ENCODE data around the gene VAV2. TPM values are rescaled to one million over a fixed set of nuclear protein-coding genes. Genes with fewer than 3 reads are reported as not detected.

VAV2 gene
- polyA plus RNA-seq, 1 of the 3 experiments (the other 2 are of a cell fraction) = 14.9 TPM

DNA sequence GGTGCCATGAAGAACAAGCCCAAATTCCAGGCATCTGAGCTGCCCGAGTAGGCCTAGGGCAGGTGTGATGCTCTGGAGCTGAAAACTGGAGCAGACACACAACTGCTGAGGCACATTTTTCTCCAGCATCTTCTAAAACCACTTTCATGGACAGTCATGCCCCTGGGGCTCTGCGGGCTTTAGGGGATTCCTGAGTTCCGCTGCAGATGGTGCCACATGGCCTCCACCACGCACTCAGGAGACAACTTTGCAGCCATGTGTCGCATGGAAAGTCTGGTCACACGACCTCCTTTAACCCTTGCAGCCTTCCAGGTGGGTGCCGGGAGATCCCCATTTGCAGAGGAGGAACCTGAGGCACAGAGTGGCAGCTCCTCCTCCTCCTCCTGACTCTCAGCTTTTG is 141.2 kb downstream of the VAV2 start:
- Histone ChIP-seq H3K9ac (no peak overlapping the region), H4K20me1 (ENCODE audit: insufficient read depth) (peaks cover 41% of the 10 kb centered on the region; the same call in 1 of the 2 replicates), H3K79me2 (ENCODE audit: insufficient read depth) (peaks cover 65% of the 10 kb centered on the region; the same call in 1 of the 2 replicates), H3K27me3 (ENCODE audit: insufficient read depth) (no peaks in the 10 kb centered on the region), H3K4me3 (ENCODE audit: low read depth in 2 of 2, low read length in 1 of 2) (no peak overlapping the region), H3K27ac (ENCODE audit: low read depth in 2 of 2, low read length in 1 of 2) (no peak overlapping the region), H3K4me1 (ENCODE audit: control insufficient read depth in 1 of 2, insufficient read depth in 2 of 2, low read depth in 1 of 2, low read length in 1 of 2) (peaks cover 0 to 26% of the 10 kb centered on the region in 2 experiments; a peak in 1 of 4 replicates), H3K9me2 (no peaks in the 10 kb centered on the region), H3K9me3 (no peaks in the 10 kb centered on the region), H3F3A (replicated peaks; ENCODE audit: insufficient read depth) (no peaks in the 10 kb centered on the region), H2AFZ (ENCODE audit: low read depth) (no peak overlapping the region), H3K36me3 (replicated peaks in 1 of 2; ENCODE audit: control insufficient read depth in 1 of 2, insufficient read depth in 2 of 2, low read length in 1 of 2) (no peaks in the 10 kb centered on the region), H3K4me2 (no peak overlapping the region)
- DNase-seq = no peak
- WGBS (ENCODE audit: low lambda C conversion rate) = 100% methylated on average over 6 of the region's 7 CpGs
- ChIA-PET CTCF (interaction anchor here (1.1 to 1.5 kb wide), 2 partner anchors 69 to 143 kb away, joined by 4 to 5 read pairs; no protein-coding TSS in a partner anchor), POLR2A (no interaction called here)
- TF ChIP-seq SIN3A (IDR thresholded peaks at IDR 0.05; ENCODE audit: borderline replicate concordance, low read depth, low read length) (no peak), CTCF (IDR thresholded peaks at IDR 0.05) (no peak)

GRCh38 chr9:133850161-133850560 is 142.0 kb downstream of the VAV2 start:
- Histone ChIP-seq H4K20me1 (ENCODE audit: insufficient read depth) (peaks cover 41% of the 10 kb centered on the region; the same call in 1 of the 2 replicates), H3F3A (replicated peaks; ENCODE audit: insufficient read depth) (no peaks in the 10 kb centered on the region), H3K9ac (no peak overlapping the region), H3K4me3 (ENCODE audit: low read depth in 2 of 2, low read length in 1 of 2) (no peak overlapping the region), H3K9me2 (no peaks in the 10 kb centered on the region), H3K79me2 (ENCODE audit: insufficient read depth) (peaks cover 65% of the 10 kb centered on the region; the same call in 1 of the 2 replicates), H3K27ac (ENCODE audit: low read depth in 2 of 2, low read length in 1 of 2) (peak overlapping the region in 1 of 2 experiments; percentile 7; a peak in 1 of 4 replicates), H3K27me3 (ENCODE audit: insufficient read depth) (no peaks in the 10 kb centered on the region), H2AFZ (ENCODE audit: low read depth) (no peak overlapping the region), H3K4me2 (no peak overlapping the region), H3K9me3 (no peaks in the 10 kb centered on the region), H3K4me1 (ENCODE audit: control insufficient read depth in 1 of 2, insufficient read depth in 2 of 2, low read depth in 1 of 2, low read length in 1 of 2) (peaks cover 0 to 34% of the 10 kb centered on the region in 2 experiments; a peak in 1 of 4 replicates), H3K36me3 (replicated peaks in 1 of 2; ENCODE audit: control insufficient read depth in 1 of 2, insufficient read depth in 2 of 2, low read length in 1 of 2) (no peaks in the 10 kb centered on the region)
- CTCF ChIA-PET = interaction anchor here (0.9 to 1.5 kb wide), 5 partner anchors 20 to 144 kb away, joined by 3 to 6 read pairs (median 4); no protein-coding TSS in a partner anchor
- WGBS (ENCODE audit: low lambda C conversion rate) = 90% methylated on average over 8 of the region's 9 CpGs
- POLR2A ChIA-PET = no interaction called here
- no peak for DNase-seq
- TF ChIP-seq GATA2 (CRISPR knock-in tag; IDR thresholded peaks at IDR 0.05) = no peak
- TF ChIP-seq RFX5 (IDR thresholded peaks at IDR 0.05; ENCODE audit: low read length) = no peak
- no peak for TF ChIP-seq ZBTB33 (IDR thresholded peaks at IDR 0.05; ENCODE audit: borderline replicate concordance, low read depth)
- TF ChIP-seq FOXM1 (IDR thresholded peaks at IDR 0.05; ENCODE audit: low read depth) = no peak
- no peak for TF ChIP-seq USF1 (IDR thresholded peaks at IDR 0.05; ENCODE audit: borderline replicate concordance, low read depth)
- no peak for TF ChIP-seq RAD21 (IDR thresholded peaks at IDR 0.05; ENCODE audit: low read length)
- TF ChIP-seq TCF12 (IDR thresholded peaks at IDR 0.05) = no peak
- no peak for TF ChIP-seq NRF1 (IDR thresholded peaks at IDR 0.05; ENCODE audit: low read depth, low read length)
- no peak for TF ChIP-seq ELF1 (IDR thresholded peaks at IDR 0.05)

All from SK-N-SH (cell line).